ENCODE measurements around the gene SLC44A5.
"Not testable (repeated sequence)": the region's sequence is repeated elsewhere in the genome, so short reads cannot be mapped to it uniquely, and the experiment has no call there.

Gene SLC44A5

DNA sequence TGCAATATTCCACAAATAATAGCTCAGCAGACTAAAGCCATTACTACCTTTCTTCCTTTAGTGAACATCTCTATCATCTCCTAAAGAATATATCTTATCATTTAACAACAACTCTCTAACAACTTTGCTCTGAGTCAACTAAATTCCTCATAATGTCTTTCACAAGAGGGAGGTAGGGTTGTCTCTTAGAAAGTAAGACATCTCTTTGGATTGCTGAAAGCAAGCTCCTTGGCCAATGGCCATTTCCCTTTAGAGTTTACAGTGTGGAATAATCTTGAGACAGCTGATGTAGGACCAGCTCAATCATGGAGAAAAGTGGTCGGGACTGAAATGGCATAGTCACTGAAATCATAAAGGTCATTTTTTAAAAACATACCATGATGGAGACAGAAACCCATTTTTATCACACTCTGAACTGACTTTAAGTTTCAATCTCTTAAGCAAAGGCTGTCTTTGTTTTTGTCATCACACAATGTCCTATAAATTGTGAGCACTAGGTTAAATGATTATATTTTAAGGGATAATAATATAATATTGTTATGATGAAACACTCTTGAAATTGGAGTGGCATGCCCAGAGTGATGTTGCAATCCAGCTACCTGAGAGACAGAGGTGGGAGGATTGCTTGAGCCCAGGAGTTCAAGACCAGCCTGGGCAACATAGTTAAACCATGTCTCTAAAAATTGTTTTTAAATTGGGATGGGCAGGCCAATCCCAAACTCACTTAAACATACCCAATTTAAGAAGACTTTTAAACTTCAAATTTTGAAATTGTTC is 91.1 kb downstream of the SLC44A5 start:
- DNase-seq: no peak

DNA sequence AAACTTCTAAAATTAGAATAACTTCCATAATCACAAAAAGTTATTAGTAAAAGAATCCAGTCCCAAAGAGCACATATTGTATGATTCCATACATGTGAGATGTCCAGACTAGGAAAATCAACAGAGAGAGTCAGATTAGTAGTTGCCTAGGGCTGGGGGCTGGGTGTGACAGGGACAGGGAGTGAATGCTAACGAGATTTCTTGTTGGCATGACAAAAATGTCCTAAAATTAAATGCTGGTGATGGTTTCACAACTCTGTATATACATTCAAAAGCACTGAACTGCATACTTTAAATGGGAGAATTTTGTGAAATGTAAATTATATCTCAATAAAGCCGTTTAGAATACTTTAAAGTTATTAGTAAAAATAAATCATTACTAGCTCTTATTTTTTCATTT is 92.2 kb downstream of the SLC44A5 start:
- no peak for DNase-seq

- DNase-seq: no peak
These were observed 96.6 kb downstream of the SLC44A5 start for GRCh38 chr1:75514270-75514669.

DNA sequence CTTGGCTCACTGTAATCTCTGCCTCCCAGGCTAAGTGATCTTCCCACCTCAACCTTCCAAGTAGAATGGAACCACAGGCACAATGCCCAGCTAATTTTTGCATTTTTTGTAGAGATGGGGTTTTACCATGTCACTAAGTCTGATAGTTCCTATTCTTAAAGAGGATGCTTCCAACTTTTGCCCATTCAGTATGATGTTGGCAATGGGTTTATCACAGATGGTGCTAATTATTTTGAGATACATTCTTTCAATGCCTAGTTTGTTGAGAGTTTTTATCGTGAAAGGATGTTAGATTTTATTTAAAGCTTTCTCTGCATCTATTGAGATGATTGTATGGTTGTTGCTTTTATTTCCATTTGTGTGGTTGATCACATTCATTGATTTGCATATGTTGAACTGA is 103.9 kb downstream of the SLC44A5 start:
- DNase-seq: no peak

GRCh38 chr1:75503221-75503974 is 107.5 kb downstream of the SLC44A5 start:
- DNase-seq: no peak

- no peak for DNase-seq
These were observed 108.1 kb downstream of the SLC44A5 start for GRCh38 chr1:75502776-75503175.

GRCh38 chr1:75501577-75502295 is 109.2 kb downstream of the SLC44A5 start:
- no peak for DNase-seq

DNA sequence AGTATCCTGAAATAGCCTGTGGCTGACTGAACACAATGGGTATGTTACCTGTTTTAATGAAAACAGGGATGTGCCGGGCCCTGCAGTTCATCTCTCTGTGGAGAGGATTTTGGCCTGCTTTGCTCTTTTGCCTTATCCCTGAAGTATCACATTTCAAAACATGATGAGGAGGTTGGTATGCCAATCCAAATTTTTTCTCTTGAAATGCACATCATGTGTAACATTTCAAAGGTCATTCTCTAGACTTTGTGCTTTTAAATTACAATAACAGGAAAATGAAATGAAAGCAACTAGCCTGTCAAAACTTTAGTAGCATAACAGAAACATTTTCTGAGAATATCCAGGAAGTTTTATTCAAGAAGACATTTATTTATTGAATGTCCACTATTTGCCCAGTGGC is 118.9 kb downstream of the SLC44A5 start:
- no peak for DNase-seq

- no peak for DNase-seq
These were observed 123.5 kb downstream of the SLC44A5 start for GRCh38 chr1:75487399-75487798.

DNA sequence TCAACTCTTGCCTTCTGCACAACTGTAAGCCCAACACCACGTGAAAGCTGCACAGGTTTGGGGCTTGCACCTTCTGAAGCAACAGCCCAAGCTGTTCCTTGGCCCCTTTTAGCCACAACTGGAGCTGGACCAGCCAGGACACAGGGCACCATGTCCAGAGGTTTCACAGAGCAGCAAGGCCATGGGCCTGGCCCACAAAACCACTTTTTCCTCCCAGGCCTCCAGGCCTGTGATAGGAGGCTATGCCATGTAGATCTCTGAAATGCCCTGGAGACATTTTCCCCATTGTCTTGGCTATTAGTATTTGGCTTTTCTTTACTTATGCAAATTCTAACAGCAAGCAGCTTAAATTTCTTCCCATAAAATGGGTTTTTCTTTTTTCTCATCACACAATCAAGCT is 126.1 kb downstream of the SLC44A5 start:
- no peak for DNase-seq

DNA sequence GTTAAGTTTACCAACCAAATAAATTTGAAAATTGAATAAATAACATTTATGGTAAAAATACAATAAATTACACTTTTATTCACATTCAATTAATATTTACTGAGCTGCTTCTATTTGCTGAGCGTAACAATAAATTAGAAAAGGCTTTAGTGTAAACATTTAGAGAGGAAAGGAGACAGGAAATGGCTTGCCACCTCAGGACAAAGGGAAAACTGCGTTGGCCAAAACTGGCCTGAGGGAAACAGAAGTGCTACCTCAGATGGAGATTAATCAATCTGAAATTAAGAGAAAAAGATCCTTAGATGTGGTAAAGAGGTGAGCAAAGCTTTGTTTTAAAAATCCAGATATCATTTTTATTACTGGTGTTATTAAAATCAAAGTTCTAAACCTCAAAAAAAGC is 128.0 kb downstream of the SLC44A5 start:
- no peak for DNase-seq

DNA sequence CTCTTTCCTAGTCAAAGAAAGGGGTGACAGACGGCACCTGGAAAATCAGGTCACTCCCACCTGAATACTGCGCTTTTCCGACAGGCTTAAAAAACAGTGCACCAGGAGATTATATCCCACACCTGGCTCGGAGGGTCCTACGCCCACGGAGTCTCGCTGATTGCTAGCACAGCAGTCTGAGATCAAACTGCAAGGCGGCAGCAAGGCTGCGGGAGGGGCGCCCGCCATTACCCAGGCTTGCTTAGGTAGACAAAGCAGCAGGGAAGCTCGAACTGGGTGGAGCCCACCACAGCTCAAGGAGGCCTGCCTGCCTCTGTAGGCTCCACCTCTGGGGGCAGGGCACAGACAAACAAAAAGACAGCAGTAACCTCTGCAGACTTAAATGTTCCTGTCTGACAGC is 134.4 kb downstream of the SLC44A5 start:
- not testable (repeated sequence) for DNase-seq

- DNase-seq: no peak
These were observed 135.2 kb downstream of the SLC44A5 start for GRCh38 chr1:75475696-75476095.

DNA sequence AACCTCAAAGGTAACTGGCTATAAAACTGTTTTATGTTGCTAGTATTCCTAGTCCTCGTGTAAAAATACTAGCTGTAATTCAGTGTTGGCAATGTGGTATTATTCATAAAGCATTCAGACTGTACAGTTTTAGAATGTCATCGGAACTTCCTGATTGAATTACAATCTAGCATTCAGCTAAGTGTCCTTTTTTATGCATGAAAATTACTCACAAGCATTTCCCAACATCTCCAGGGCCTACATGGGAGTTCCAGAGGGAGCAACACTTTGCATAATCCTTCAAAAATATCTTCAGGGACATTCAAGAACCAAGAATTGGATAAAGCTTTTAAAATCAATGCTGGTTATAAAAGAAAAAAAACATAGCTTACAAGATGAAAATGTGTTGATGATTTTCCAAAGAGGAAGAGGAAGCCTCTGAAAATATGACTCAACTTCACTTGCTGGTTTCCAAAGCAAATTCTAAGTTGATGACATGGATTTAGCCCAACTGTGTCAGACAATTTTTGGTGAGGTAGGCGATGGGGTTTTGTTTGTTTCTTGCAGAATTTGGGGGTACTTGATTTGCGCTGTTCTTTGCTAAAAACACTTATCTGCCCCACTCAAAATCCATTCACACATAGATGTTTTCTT is 137.8 kb downstream of the SLC44A5 start:
- DNase-seq: no peak

DNA sequence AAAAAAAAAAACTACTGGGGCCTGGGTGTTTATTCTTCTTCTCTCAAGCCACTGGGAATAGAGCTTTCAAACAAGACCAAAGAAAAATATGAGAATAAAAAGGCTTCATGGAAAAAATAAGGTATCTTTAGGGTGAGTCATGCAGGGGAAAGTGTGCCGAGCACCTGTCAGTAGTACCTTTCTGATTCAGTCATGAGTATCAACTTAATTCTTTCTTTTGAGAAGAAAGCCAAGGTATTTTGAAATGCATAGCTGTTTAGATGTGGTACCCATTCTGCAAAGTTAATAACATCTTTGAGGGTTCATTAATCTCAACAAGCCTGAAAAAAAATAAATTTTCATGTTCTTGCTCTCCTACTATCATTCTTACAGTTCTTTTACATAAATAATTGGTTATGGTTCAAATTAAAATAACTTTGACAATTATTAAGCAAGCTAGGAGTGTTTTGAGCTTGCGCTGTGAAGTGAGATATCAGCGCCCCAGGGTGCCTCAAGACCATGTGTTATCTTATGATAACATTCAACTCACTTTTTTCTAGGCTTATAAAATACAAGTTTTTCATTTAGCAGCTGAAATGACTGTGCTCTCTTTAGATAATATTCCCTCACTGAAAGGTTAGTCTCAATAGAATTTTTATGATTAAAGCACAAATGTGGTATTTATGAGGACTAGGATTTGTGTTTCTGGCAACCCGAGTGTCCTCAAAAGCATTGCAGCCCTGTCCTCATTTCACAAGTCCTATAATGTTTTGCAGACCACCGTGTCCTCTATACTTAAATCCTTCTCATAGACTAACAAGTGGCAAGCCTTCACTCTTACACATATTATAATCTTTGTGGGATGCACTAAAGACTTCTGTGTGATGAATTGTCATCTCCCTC is 138.6 kb downstream of the SLC44A5 start:
- DNase-seq: no peak

DNA sequence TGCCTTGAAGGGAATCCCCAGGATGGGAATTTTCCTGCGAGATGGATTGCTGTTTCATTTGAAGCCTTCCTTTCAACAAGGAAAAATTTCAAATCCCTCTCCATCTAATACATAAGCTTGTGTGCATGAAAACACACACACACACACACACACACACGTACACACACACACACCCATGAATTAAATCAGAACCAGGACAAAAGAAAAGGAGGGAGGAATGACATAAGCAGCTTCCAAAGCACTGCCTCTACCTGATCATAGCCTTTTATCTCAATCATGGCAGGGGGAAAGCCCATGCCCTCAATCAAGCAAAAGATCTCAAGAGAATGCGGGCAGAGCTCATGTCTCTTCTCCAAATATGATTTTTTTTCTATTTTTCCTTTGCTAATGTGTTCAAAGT is 139.7 kb downstream of the SLC44A5 start:
- DNase-seq: no peak

DNA sequence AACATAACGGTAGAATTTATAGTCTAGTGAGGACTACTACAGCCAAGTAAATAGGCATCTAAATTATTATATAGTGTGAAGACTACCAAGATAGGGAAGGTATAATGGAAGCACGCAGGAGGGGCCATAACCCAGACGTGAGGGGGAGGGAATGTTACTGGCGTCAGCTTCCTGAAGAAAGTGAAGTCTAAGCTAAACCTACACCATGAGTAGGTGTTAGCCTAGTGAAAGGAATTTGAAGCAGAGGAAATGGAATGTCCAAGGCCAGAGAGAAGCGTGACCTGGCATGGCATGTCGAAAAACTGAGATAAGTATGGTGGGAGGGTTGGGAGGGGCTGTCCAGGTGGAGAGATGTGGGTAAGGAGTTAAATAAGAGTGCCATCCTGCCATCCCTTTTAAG is 140.5 kb downstream of the SLC44A5 start:
- DNase-seq: no peak

DNA sequence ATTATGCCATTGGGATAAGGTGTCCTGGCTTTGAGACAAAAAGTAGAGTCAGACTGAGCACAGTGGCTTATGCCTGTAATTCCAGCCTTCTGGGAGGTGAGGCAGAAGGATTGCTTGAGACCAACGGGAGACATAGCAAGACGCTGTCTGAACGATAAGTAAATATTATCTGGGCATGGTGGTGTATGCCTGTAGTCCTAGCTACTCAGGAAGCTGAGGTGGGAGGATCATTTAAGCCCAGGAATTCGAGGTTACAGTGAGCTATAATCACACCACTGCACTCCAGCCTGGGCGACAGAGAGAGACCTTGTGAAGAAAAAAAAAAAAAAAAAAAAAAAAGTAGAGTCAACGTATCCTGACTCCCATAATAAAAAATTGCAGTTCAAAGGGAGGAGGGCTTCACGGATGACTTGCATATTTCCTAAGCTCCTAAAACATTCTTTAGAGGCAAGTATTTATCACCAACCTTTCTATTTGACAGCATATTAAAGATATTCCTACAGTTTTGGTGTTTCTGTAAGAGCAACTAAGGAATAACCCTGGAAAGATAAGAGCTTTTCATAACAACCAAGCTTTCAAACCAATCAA is 141.2 kb downstream of the SLC44A5 start:
- DNase-seq: no peak

DNA sequence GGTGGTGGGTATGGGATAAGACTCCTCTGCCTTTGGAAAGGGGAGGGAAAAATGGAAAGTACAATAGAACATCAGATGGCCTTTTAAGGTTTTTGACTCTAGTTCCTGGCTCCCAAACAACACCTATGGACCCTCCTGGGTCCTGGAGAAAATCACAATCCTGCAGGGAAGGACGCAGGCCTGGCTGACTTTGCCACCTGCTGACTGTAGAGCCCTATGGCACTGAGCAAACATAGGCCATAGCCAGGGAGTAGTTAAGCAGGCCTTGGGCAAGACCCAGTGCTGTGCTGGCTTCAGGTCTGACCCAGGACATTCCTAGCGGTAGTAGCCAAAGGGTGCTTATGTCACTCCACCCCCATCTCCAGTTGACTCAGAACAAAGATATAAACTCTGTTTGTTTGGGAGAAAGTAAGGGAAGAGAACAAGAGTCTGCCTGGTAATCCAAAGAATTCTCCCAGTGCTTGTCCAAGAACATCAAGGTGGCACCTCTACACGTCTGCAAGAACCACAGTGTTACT is 149.0 kb downstream of the SLC44A5 start:
- no peak for DNase-seq

GRCh38 chr1:75449998-75450397 is 160.9 kb downstream of the SLC44A5 start:
- DNase-seq: no peak

- no peak for DNase-seq
These were observed 166.7 kb downstream of the SLC44A5 start for GRCh38 chr1:75444220-75444619.

GRCh38 chr1:75440274-75440673 is 170.6 kb downstream of the SLC44A5 start:
- no peak for DNase-seq
